ENCODE data around the gene GOLT1B. TPM values are rescaled to one million over a fixed set of nuclear protein-coding genes. Genes with fewer than 3 reads are reported as not detected.

GOLT1B gene
- total and polyA plus RNA-seq, 2 of the 13 experiments (the other 11 are each of a cell fraction or from before 2014, with no cell fraction given): 23.6 to 38.4 TPM

DNA sequence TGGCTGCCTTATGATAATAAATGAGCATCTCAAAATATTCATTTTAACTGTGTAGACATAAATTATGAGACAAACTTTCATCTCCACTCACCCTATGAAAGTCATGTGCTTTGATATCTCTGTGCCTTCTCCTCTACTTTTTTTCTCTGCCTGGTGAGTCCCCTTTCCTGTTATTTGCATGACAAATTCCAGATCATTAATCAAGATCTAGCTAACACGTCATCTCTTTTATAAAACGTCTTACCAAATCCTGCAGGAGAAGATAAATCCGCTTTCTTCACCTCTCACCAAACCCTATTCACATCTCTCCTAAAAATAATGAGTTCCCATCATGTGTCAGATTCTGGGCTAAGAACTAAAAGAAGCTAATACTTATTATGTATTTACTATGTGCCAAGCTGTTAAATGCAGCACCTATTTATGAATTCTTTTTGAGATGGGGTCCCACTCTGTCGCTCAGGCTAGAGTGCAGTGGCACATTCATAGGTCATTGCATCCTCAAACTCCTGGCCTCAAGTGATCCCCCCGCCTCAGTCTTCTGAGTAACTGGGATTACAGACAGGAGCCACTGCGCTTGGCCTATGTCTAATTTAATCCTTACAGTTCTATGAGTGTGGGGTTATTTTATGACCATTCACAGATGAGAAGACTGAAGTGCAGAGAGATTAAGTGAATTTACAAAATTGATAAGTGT is 51.2 kb downstream of the GOLT1B start:
- Histone ChIP-seq H4K20me1 (ENCODE audit: insufficient read depth, low read length) (no peaks in the 10 kb centered on the region), H3K4me2 (ENCODE audit: low read depth, low read length) (no peak overlapping the region), H3K27me3 (ENCODE audit: control insufficient read depth in 1 of 2, insufficient read depth in 2 of 2, low read length in 2 of 2) (no peaks in the 10 kb centered on the region), H3K9me3 (ENCODE audit: low read length) (no peaks in the 10 kb centered on the region), H3K4me1 (ENCODE audit: insufficient read depth, low read length) (peaks cover 11% of the 10 kb centered on the region), H3K79me2 (ENCODE audit: insufficient read depth, low read length) (no peaks in the 10 kb centered on the region), H3K36me3 (replicated peaks in 1 of 2; ENCODE audit: control insufficient read depth in 1 of 2, insufficient read depth in 2 of 2, low read length in 2 of 2) (no peaks in the 10 kb centered on the region), H3K27ac (ENCODE audit: extremely low read length, insufficient read depth, low read length) (no peak overlapping the region), H3K4me3 (replicated peaks in 1 of 3; ENCODE audit: insufficient read depth in 1 of 3, low read depth in 2 of 3, low read length in 3 of 3) (no peak overlapping the region), H3K9ac (ENCODE audit: insufficient read depth, low read depth, low read length) (no peak overlapping the region), H2AFZ (ENCODE audit: low read length) (no peak overlapping the region)
- FAIRE-seq (no peak), DNase-seq (ENCODE audit: low spot score) (no peak), ATAC-seq (no peak)
- CTCF ChIA-PET (ENCODE audit: low intra/inter-chr PET ratio, low total read pairs): no interaction called here
- POLR2A ChIA-PET: no interaction called here
- no TSS peak for BruUV-seq (replicated peaks)
- in situ Hi-C loops (cut with HindIII; ENCODE audit: extremely low pct_ligation_motif_present, low pct_unique_long_range_greater_than_20kb): no loop called here
- intact Hi-C loops (cut with micrococcal nuclease; ENCODE audit: unreplicated experiment): no loop called here
- WGBS (ENCODE audit: low lambda C conversion rate): 47% methylated on average over 6 of the region's 6 CpGs
- TF ChIP-seq RFX5 (IDR thresholded peaks at IDR 0.05; ENCODE audit: low read depth, low read length) (no peak), SSRP1 (CRISPR knock-in tag; IDR thresholded peaks at IDR 0.05) (no peak), RFX3 (CRISPR knock-in tag; IDR thresholded peaks at IDR 0.05) (no peak), ZNF773 (CRISPR knock-in tag; IDR thresholded peaks at IDR 0.05; ENCODE audit: borderline replicate concordance) (no peak), ZNF317 (CRISPR knock-in tag; IDR thresholded peaks at IDR 0.05) (no peak), TARDBP (CRISPR knock-in tag; IDR thresholded peaks at IDR 0.05) (no peak)

DNA sequence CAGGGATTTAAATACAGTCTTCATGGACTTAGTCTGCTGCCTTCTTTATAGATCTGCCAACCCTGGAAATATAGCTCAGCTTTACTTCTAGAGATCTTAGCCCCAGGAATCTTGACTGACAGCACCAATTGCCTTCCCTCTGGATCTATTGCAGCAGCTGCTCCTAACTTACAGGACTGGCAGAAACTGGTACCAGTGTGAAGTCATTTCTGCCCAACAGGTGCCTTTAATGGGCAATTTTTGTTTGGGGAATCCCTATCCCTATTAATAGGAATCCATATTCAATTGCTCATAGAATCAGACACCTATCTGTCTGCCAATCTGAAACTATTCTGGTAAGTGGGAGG is 51.7 kb downstream of the GOLT1B start:
- H3K27ac ChIP-seq (ENCODE audit: extremely low read length, insufficient read depth, low read length): no peak overlapping the region
- no peaks in the 10 kb centered on the region for H4K20me1 ChIP-seq (ENCODE audit: insufficient read depth, low read length)
- FAIRE-seq (no peak), DNase-seq (ENCODE audit: low spot score) (no peak), ATAC-seq (no peak)
- no peak overlapping the region for H2AFZ ChIP-seq (ENCODE audit: low read length)
- intact Hi-C loops (cut with micrococcal nuclease; ENCODE audit: unreplicated experiment): no loop called here
- H3K4me1 ChIP-seq (ENCODE audit: insufficient read depth, low read length): peaks cover 11% of the 10 kb centered on the region
- POLR2A ChIA-PET: no interaction called here
- H3K79me2 ChIP-seq (ENCODE audit: insufficient read depth, low read length): no peaks in the 10 kb centered on the region
- BruUV-seq (replicated peaks): no TSS peak
- CTCF ChIA-PET (ENCODE audit: low intra/inter-chr PET ratio, low total read pairs): no interaction called here
- no peak for TF ChIP-seq ZNF660 (CRISPR knock-in tag; IDR thresholded peaks at IDR 0.05; ENCODE audit: borderline replicate concordance, low read depth)
- no peak for TF ChIP-seq ZNF276 (CRISPR knock-in tag; IDR thresholded peaks at IDR 0.05; ENCODE audit: low read depth)
- TF ChIP-seq, protein P1, sequence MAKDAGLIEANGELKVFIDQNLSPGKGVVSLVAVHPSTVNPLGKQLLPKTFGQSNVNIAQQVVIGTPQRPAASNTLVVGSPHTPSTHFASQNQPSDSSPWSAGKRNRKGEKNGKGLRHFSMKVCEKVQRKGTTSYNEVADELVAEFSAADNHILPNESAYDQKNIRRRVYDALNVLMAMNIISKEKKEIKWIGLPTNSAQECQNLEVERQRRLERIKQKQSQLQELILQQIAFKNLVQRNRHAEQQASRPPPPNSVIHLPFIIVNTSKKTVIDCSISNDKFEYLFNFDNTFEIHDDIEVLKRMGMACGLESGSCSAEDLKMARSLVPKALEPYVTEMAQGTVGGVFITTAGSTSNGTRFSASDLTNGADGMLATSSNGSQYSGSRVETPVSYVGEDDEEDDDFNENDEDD (CRISPR knock-in tag; IDR thresholded peaks at IDR 0.05; ENCODE audit: borderline replicate concordance): no peak
- TF ChIP-seq KAT2B (IDR thresholded peaks at IDR 0.05; ENCODE audit: borderline replicate concordance, low read depth, low read length): no peak
- TF ChIP-seq FOSL1 (CRISPR knock-in tag; IDR thresholded peaks at IDR 0.05; ENCODE audit: borderline replicate concordance): no peak
- TF ChIP-seq TCF7L2 (IDR thresholded peaks at IDR 0.05; ENCODE audit: low read depth, low read length): no peak
- TF ChIP-seq CBX2 (IDR thresholded peaks at IDR 0.05; ENCODE audit: low read depth, low read length): no peak
- TF ChIP-seq CBX2 (CRISPR knock-in tag; IDR thresholded peaks at IDR 0.05; ENCODE audit: low read depth): no peak
- TF ChIP-seq NR2F6 (IDR thresholded peaks at IDR 0.05): no peak
- no peak for TF ChIP-seq NR2F6 (CRISPR knock-in tag; IDR thresholded peaks at IDR 0.05)
- H3K4me2 ChIP-seq (ENCODE audit: low read depth, low read length): no peak overlapping the region
- in situ Hi-C loops (cut with HindIII; ENCODE audit: extremely low pct_ligation_motif_present, low pct_unique_long_range_greater_than_20kb): no loop called here
- H3K36me3 ChIP-seq (replicated peaks in 1 of 2; ENCODE audit: control insufficient read depth in 1 of 2, insufficient read depth in 2 of 2, low read length in 2 of 2): no peaks in the 10 kb centered on the region
- H3K9me3 ChIP-seq (ENCODE audit: low read length): no peaks in the 10 kb centered on the region
- H3K9ac ChIP-seq (ENCODE audit: insufficient read depth, low read depth, low read length): no peak overlapping the region
- H3K4me3 ChIP-seq (replicated peaks in 1 of 3; ENCODE audit: insufficient read depth in 1 of 3, low read depth in 2 of 3, low read length in 3 of 3): no peak overlapping the region
- no peaks in the 10 kb centered on the region for H3K27me3 ChIP-seq (ENCODE audit: control insufficient read depth in 1 of 2, insufficient read depth in 2 of 2, low read length in 2 of 2)

Data from HepG2 (cell line).